Endodermal cell (in vitro differentiated cells): ENCODE data around the gene RECK. TPM values are rescaled to one million over a fixed set of nuclear protein-coding genes. Genes with fewer than 3 reads are reported as not detected.

Experiments
- DNase-seq: peaks from one replicate; pipeline ENCODE4 v3.0.0-alpha.2; 2017
- H3K27ac ChIP-seq: 2 replicates; pipeline ENCODE4 v1.5.1; 2013; ENCODE audit warnings: mild to moderate bottlenecking, low read depth, low read length, moderate library complexity
- H3K27me3 ChIP-seq: 2 replicates; pipeline ENCODE4 v1.6.1; 2013; ENCODE audit warnings: mild to moderate bottlenecking, low read length, moderate library complexity; ENCODE audit not compliant: insufficient read depth, control insufficient read depth, poor library complexity, severe bottlenecking
- H3K36me3 ChIP-seq: 2 replicates; pipeline ENCODE4 v1.7.0; 2013; ENCODE audit warnings: mild to moderate bottlenecking, low read length, moderate library complexity; ENCODE audit not compliant: control insufficient read depth, insufficient read depth
- H3K4me1 ChIP-seq: one replicate; pipeline ENCODE4 v1.7.0; 2013; ENCODE audit warnings: low read length; ENCODE audit not compliant: control insufficient read depth, insufficient read depth
- H3K4me3 ChIP-seq: 2 replicates; pipeline ENCODE4 v1.5.1; 2013; ENCODE audit warnings: mild to moderate bottlenecking, low read length, moderate library complexity
- H3K9ac ChIP-seq: 2 replicates; pipeline ENCODE4 v1.6.1; 2013; ENCODE audit warnings: mild to moderate bottlenecking, low read length, moderate library complexity; ENCODE audit not compliant: poor library complexity, severe bottlenecking; ENCODE audit errors: extremely low read depth
- H3K9me3 ChIP-seq: 2 replicates; pipeline ENCODE4 v1.6.1; 2013; ENCODE audit warnings: mild to moderate bottlenecking, low read length, moderate library complexity; ENCODE audit not compliant: control insufficient read depth
- H3K27ac Mint-ChIP-seq: 2 replicates; pipeline ENCODE4 v1.8.0; 2020; ENCODE audit warnings: mixed read lengths
- H3K27me3 Mint-ChIP-seq: 2 replicates; pipeline ENCODE4 v1.8.0; 2021; ENCODE audit warnings: mild to moderate bottlenecking, mixed read lengths; ENCODE audit not compliant: insufficient read depth
- H3K36me3 Mint-ChIP-seq: 2 replicates; pipeline ENCODE4 v1.8.0; 2020; ENCODE audit warnings: low read depth, mixed read lengths
- H3K4me1 Mint-ChIP-seq: 2 replicates; pipeline ENCODE4 v1.8.0; 2020; ENCODE audit warnings: mixed read lengths
- H3K4me3 Mint-ChIP-seq: 2 replicates; pipeline ENCODE4 v1.8.0; 2020; ENCODE audit warnings: mild to moderate bottlenecking, moderate library complexity, mixed read lengths
- H3K9me3 Mint-ChIP-seq: 2 replicates; pipeline ENCODE4 v1.8.0; 2020; ENCODE audit warnings: mild to moderate bottlenecking, mixed read lengths
- WGBS, 2 experiments: methylation state at CpG; one replicate each; pipeline versions ENCODE4 v1.1.5 to v1.1.7; 2013; ENCODE audit warnings: missing lambda C conversion rate in 2 of 2, mixed read lengths in 1 of 2; ENCODE audit not compliant: insufficient coverage in 1 of 2, insufficient read length in 1 of 2; 5-methylcytosine and 5-hydroxymethylcytosine counted together
- total RNA-seq, 2 donors: library from RNA; stranded (reverse); fragmentation: NEBNext Ultra II Directional in 1 of 2; extraction: Animal tissue kit (Norgen Biotek cat#: 25700) in 1 of 2; gene quantifications; 2 replicates in 1 of 2; 3 replicates in 1 of 2; pipeline ENCODE4 v1.2.1, GENCODE V29; 2021
- TF ChIP-seq, protein P1 (sequence below): fragments of 200-600 bp; sonication (generic); conservative IDR thresholded peaks from 2 replicates; pipeline ENCODE4 v1.5.0; 2021; ENCODE audit warnings: antibody characterized with exemption, mild to moderate bottlenecking

RECK gene
- total RNA-seq, 2 donors from 2014 or later: 11.5 to 16.1 TPM

DNA sequence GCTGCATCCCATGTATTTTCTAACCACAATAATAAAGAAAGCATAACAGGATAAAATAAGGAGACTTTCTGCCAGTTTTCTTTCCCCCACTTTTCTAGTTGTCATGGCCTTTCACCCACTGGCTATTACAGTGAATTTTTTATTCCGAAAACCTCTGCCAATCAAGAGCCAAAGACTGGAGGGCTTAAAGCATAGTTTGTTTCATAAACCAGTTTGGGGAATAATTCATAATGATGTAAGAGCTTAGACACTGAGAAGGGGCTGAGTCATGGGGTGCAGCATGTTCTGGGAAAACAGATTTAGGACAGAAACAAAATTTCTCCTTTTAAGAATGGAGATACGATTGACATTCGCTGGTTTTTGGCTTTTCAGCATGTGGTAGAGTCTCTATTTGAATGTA is 95.4 kb downstream of the RECK start:
- peaks cover 3% of the 10 kb centered on the region for H3K27me3 ChIP-seq
- TF ChIP-seq, protein P1, sequence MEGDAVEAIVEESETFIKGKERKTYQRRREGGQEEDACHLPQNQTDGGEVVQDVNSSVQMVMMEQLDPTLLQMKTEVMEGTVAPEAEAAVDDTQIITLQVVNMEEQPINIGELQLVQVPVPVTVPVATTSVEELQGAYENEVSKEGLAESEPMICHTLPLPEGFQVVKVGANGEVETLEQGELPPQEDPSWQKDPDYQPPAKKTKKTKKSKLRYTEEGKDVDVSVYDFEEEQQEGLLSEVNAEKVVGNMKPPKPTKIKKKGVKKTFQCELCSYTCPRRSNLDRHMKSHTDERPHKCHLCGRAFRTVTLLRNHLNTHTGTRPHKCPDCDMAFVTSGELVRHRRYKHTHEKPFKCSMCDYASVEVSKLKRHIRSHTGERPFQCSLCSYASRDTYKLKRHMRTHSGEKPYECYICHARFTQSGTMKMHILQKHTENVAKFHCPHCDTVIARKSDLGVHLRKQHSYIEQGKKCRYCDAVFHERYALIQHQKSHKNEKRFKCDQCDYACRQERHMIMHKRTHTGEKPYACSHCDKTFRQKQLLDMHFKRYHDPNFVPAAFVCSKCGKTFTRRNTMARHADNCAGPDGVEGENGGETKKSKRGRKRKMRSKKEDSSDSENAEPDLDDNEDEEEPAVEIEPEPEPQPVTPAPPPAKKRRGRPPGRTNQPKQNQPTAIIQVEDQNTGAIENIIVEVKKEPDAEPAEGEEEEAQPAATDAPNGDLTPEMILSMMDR: no peak
- no peaks in the 10 kb centered on the region for H3K9me3 Mint-ChIP-seq
- H3K4me1 ChIP-seq: no peaks in the 10 kb centered on the region
- H3K9me3 ChIP-seq: no peaks in the 10 kb centered on the region
- peaks cover 16% of the 10 kb centered on the region for H3K4me1 Mint-ChIP-seq
- 41 to 62% methylated on average over 3 of the region's 3 CpGs for WGBS, 2 experiments
- no peak overlapping the region for H3K27ac Mint-ChIP-seq
- H3K4me3 Mint-ChIP-seq: no peak overlapping the region
- no peak overlapping the region for H3K27ac ChIP-seq
- H3K36me3 Mint-ChIP-seq: no peaks in the 10 kb centered on the region
- peaks cover 44% of the 10 kb centered on the region for H3K27me3 Mint-ChIP-seq
- H3K9ac ChIP-seq: no peak overlapping the region
- DNase-seq: peak; percentile 20
- no peaks in the 10 kb centered on the region for H3K36me3 ChIP-seq
- no peak overlapping the region for H3K4me3 ChIP-seq

DNA sequence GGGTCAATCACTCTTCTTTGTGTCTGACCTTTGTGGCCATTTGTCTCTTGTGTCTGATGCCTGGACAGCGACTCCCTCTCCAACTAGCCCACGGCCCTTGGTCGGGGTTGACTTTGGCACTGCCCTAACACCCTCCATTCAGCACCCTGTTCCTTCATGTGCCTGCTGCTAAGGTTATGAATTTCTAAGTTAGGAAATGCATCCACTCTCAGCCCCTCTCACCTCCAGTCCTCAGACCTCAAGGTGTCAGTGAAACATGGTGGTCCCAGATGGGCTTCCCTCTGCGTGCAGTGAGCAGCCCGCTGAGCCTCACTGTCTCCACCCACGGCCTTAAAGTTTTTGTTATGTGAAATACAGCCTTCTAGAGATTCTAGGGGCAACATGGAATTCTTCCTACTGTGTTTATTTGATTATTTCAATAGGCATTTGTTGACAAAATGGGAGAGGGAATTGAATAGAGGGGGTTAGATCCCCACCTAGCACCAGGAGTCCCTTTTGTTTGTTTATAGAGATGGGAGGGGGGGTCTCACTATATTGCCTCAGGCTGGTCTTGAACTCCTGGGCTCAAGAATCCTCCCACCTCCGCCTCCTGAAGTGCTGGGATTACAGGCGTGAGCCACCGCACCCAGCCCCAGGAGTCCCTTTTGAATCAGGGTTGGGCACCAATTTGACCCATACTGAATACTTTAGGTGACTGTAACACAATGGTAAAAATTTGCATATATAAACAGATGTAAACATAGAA is 98.2 kb downstream of the RECK start:
- no peaks in the 10 kb centered on the region for H3K9me3 ChIP-seq
- no peaks in the 10 kb centered on the region for H3K9me3 Mint-ChIP-seq
- TF ChIP-seq, protein P1: no peak
- DNase-seq: peak; percentile 66
- no peaks in the 10 kb centered on the region for H3K36me3 Mint-ChIP-seq
- WGBS, 2 experiments: 33 to 39% methylated on average over 5 to 9 of the region's 9 CpGs
- H3K9ac ChIP-seq: no peak overlapping the region
- peak overlapping the region; percentile 70 for H3K4me3 Mint-ChIP-seq
- peaks cover 71% of the 10 kb centered on the region for H3K27me3 Mint-ChIP-seq
- no peak overlapping the region for H3K27ac Mint-ChIP-seq
- no peaks in the 10 kb centered on the region for H3K4me1 ChIP-seq
- peaks cover 16% of the 10 kb centered on the region for H3K27me3 ChIP-seq
- no peak overlapping the region for H3K4me3 ChIP-seq
- H3K4me1 Mint-ChIP-seq: peaks cover 24% of the 10 kb centered on the region
- H3K36me3 ChIP-seq: no peaks in the 10 kb centered on the region
- no peak overlapping the region for H3K27ac ChIP-seq

- peak; percentile 84 for DNase-seq
- Histone ChIP-seq H3K9ac (no peak overlapping the region), H3K27me3 (peaks cover 16% of the 10 kb centered on the region)
Measured at GRCh38 chr9:36135741-36136271, 99.1 kb downstream of the RECK start.

More at GRCh38 chr9:36135741-36136271, 99.1 kb downstream of the RECK start:
- H3K27ac Mint-ChIP-seq: no peak overlapping the region
- WGBS, 2 experiments: 1 to 3% methylated on average over 17 to 18 of the region's 18 CpGs
- H3K36me3 ChIP-seq: no peaks in the 10 kb centered on the region
- peaks cover 24% of the 10 kb centered on the region for H3K4me1 Mint-ChIP-seq
- no peaks in the 10 kb centered on the region for H3K9me3 ChIP-seq
- no peaks in the 10 kb centered on the region for H3K4me1 ChIP-seq
- peaks cover 73% of the 10 kb centered on the region for H3K27me3 Mint-ChIP-seq
- no peaks in the 10 kb centered on the region for H3K9me3 Mint-ChIP-seq
- peak overlapping the region; percentile 91 for H3K4me3 ChIP-seq
- H3K36me3 Mint-ChIP-seq: no peaks in the 10 kb centered on the region
- no peak overlapping the region for H3K27ac ChIP-seq
- peak overlapping the region; percentile 70 for H3K4me3 Mint-ChIP-seq
- TF ChIP-seq, protein P1: no peak
